ENCODE data around the gene HIRA. TPM values are rescaled to one million over a fixed set of nuclear protein-coding genes. Genes with fewer than 3 reads are reported as not detected.

Gene HIRA
- total and polyA plus RNA-seq, 2 experiments from 2014 or later: 17.1 to 36.9 TPM

- no peak for TF ChIP-seq CTCF (IDR thresholded peaks at IDR 0.05; ENCODE audit: low read depth, low read length)
- Histone ChIP-seq H3K4me1 (ENCODE audit: low read depth) (peaks cover 66% of the 10 kb centered on the region), H3K36me3 (no peaks in the 10 kb centered on the region), H3K27me3 (no peaks in the 10 kb centered on the region), H3K27ac (peak overlapping the region; percentile 99), H3K4me3 (no peak overlapping the region), H3K9me3 (ENCODE audit: low read depth) (no peaks in the 10 kb centered on the region)
- peak; percentile 60 to 77 for DNase-seq (ENCODE audit: low read depth in 1 of 2, low spot score in 1 of 2)
Observed at GRCh38 chr22:19407649-19408606, 23.6 kb downstream of the HIRA start.

- Histone ChIP-seq H3K4me3 (no peak overlapping the region), H3K9me3 (ENCODE audit: low read depth) (no peaks in the 10 kb centered on the region), H3K27me3 (no peaks in the 10 kb centered on the region), H3K36me3 (no peaks in the 10 kb centered on the region), H3K4me1 (ENCODE audit: low read depth) (peaks cover 58% of the 10 kb centered on the region), H3K27ac (peak overlapping the region; percentile 99)
- peak in 1 of 2 donors; percentile 87 for DNase-seq (ENCODE audit: low read depth in 1 of 2, low spot score in 1 of 2)
- no peak for TF ChIP-seq CTCF (IDR thresholded peaks at IDR 0.05; ENCODE audit: low read depth, low read length)
Observed at GRCh38 chr22:19406846-19407245, 24.7 kb downstream of the HIRA start.

DNA sequence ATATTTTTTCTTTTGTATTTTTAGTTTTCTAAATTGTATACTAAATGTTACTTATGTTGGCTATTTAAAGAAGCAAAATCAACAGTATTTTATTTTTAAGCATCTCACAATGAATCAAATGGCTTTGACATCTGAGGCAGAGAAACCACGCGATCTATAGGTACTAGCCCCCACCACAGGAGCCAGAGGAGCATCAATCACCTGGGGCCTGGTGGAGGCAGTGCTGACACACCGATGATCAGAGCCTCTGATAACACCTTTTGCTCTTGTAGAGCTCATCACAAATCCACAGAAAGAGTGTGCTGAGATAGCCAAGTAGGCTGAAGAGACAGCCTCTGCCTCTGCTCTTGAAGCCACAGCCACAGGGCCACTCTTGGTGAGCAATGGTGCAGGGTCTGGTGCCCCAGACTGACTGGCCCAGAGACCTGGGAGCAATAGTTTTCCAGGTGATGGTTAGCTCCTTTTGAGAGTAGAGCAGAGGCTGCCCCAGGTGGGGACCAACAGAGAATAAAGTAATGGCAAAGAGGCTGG is 25.2 kb downstream of the HIRA start:
- no peak for TF ChIP-seq CTCF (IDR thresholded peaks at IDR 0.05; ENCODE audit: low read depth, low read length)
- H3K27me3 ChIP-seq: no peaks in the 10 kb centered on the region
- H3K9me3 ChIP-seq (ENCODE audit: low read depth): no peaks in the 10 kb centered on the region
- peaks cover 53% of the 10 kb centered on the region for H3K4me1 ChIP-seq (ENCODE audit: low read depth)
- H3K4me3 ChIP-seq: no peak overlapping the region
- peak overlapping the region; percentile 99 for H3K27ac ChIP-seq
- no peak for DNase-seq (ENCODE audit: low read depth in 1 of 2, low spot score in 1 of 2)
- H3K36me3 ChIP-seq: no peaks in the 10 kb centered on the region

GRCh38 chr22:19405652-19406051 is 25.9 kb downstream of the HIRA start:
- Histone ChIP-seq H3K9me3 (ENCODE audit: low read depth) (no peaks in the 10 kb centered on the region), H3K4me1 (ENCODE audit: low read depth) (peaks cover 46% of the 10 kb centered on the region), H3K27me3 (no peaks in the 10 kb centered on the region), H3K4me3 (no peak overlapping the region), H3K36me3 (no peaks in the 10 kb centered on the region), H3K27ac (peak overlapping the region; percentile 99)
- DNase-seq (ENCODE audit: low read depth in 1 of 2, low spot score in 1 of 2): no peak
- no peak for TF ChIP-seq CTCF (IDR thresholded peaks at IDR 0.05; ENCODE audit: low read depth, low read length)

- TF ChIP-seq CTCF (IDR thresholded peaks at IDR 0.05; ENCODE audit: low read depth, low read length): no peak
- H3K36me3 ChIP-seq: no peaks in the 10 kb centered on the region
- peak overlapping the region; percentile 99 for H3K27ac ChIP-seq
- H3K4me3 ChIP-seq: no peak overlapping the region
- H3K4me1 ChIP-seq (ENCODE audit: low read depth): peaks cover 43% of the 10 kb centered on the region
- DNase-seq (ENCODE audit: low read depth in 1 of 2, low spot score in 1 of 2): no peak
- H3K9me3 ChIP-seq (ENCODE audit: low read depth): no peaks in the 10 kb centered on the region
- H3K27me3 ChIP-seq: no peaks in the 10 kb centered on the region
Observed at GRCh38 chr22:19405133-19405532, 26.4 kb downstream of the HIRA start.

Data from cardiac muscle cell (in vitro differentiated cells and primary cell).